ENCODE data around the gene CCDC24. TPM values are rescaled to one million over a fixed set of nuclear protein-coding genes. Genes with fewer than 3 reads are reported as not detected.

CCDC24 gene
- total RNA-seq, 1 donor from 2014 or later: 2.7 TPM

- H3K4me1 Mint-ChIP-seq (ENCODE audit: low read depth): peaks cover 30% of the 10 kb centered on the region
- peaks cover 2% of the 10 kb centered on the region for H3K27me3 Mint-ChIP-seq (ENCODE audit: insufficient read depth)
- intact Hi-C loops (cut with micrococcal nuclease): loop anchor here (1.0 to 5.0 kb wide), 9 partner anchors 39 to 982 kb away; partner anchors contain the start of genes ARMH1, ATP6V0B, CCDC24 and CFAP57
- H3K4me3 Mint-ChIP-seq: peak overlapping the region; percentile 87
- peak; percentile 34 for DNase-seq (ENCODE audit: low spot score)
- peaks cover 2% of the 10 kb centered on the region for H3K36me3 Mint-ChIP-seq (ENCODE audit: low read depth)
- H3K9me3 Mint-ChIP-seq: no peaks in the 10 kb centered on the region
- H3K27ac Mint-ChIP-seq: peak overlapping the region; percentile 64
These were observed 39.3 kb downstream of the CCDC24 start for GRCh38 chr1:44030605-44031251.

GRCh38 chr1:44031252-44032169, 40.1 kb downstream of the CCDC24 start, which contains the start of gene SLC6A9:
Gene SLC6A9, minus strand, starts transcription at chr1:44031462. Its CDS starts 7,185 bp downstream, at chr1:44024277.
- H3K4me1 Mint-ChIP-seq (ENCODE audit: low read depth): peaks cover 30% of the 10 kb centered on the region
- no peaks in the 10 kb centered on the region for H3K9me3 Mint-ChIP-seq
- peak within 1 kb of the TSS; percentile 64 for H3K27ac Mint-ChIP-seq
- H3K36me3 Mint-ChIP-seq (ENCODE audit: low read depth): peaks cover 2% of the 10 kb centered on the region
- peaks cover 2% of the 10 kb centered on the region for H3K27me3 Mint-ChIP-seq (ENCODE audit: insufficient read depth)
- DNase-seq (ENCODE audit: low spot score): peak; percentile 26
- intact Hi-C loops (cut with micrococcal nuclease): loop anchor here (2.0 to 5.0 kb wide), 2 partner anchors 181 to 981 kb away; partner anchors contain the start of genes DMAP1, HECTD3 and UROD
- H3K4me3 Mint-ChIP-seq: peak within 1 kb of the TSS; percentile 87

GRCh38 chr1:44032170-44032790, 40.9 kb downstream of the CCDC24 start:
- Mint-ChIP-seq H3K9me3 (no peaks in the 10 kb centered on the region), H3K4me3 (peak overlapping the region; percentile 87), H3K27ac (no peak overlapping the region), H3K36me3 (ENCODE audit: low read depth) (peaks cover 2% of the 10 kb centered on the region), H3K27me3 (ENCODE audit: insufficient read depth) (peaks cover 2% of the 10 kb centered on the region), H3K4me1 (ENCODE audit: low read depth) (peaks cover 30% of the 10 kb centered on the region)
- no peak for DNase-seq (ENCODE audit: low spot score)
- intact Hi-C loops (cut with micrococcal nuclease): loop anchor here (5.0 kb wide), 1 partner anchor 980 kb away; the partner anchor contains the start of genes HECTD3 and UROD

GRCh38 chr1:44033041-44033575, 41.7 kb downstream of the CCDC24 start:
- H3K36me3 Mint-ChIP-seq (ENCODE audit: low read depth): no peaks in the 10 kb centered on the region
- H3K27me3 Mint-ChIP-seq (ENCODE audit: insufficient read depth): no peaks in the 10 kb centered on the region
- no peaks in the 10 kb centered on the region for H3K9me3 Mint-ChIP-seq
- peaks cover 30% of the 10 kb centered on the region for H3K4me1 Mint-ChIP-seq (ENCODE audit: low read depth)
- no peak overlapping the region for H3K4me3 Mint-ChIP-seq
- DNase-seq (ENCODE audit: low spot score): no peak
- intact Hi-C loops (cut with micrococcal nuclease): loop anchor here (5.0 kb wide), 1 partner anchor 979 kb away; the partner anchor contains the start of genes HECTD3 and UROD
- no peak overlapping the region for H3K27ac Mint-ChIP-seq

GRCh38 chr1:44033756-44034155, 42.4 kb downstream of the CCDC24 start:
- Mint-ChIP-seq H3K27ac (no peak overlapping the region), H3K27me3 (ENCODE audit: insufficient read depth) (peaks cover 2% of the 10 kb centered on the region)
- intact Hi-C loops (cut with micrococcal nuclease): loop anchor here (5.0 kb wide), 1 partner anchor 979 kb away; the partner anchor contains the start of genes HECTD3 and UROD

GRCh38 chr1:44034423-44034822, 43.0 kb downstream of the CCDC24 start:
- H3K27me3 Mint-ChIP-seq (ENCODE audit: insufficient read depth): peaks cover 2% of the 10 kb centered on the region
- intact Hi-C loops (cut with micrococcal nuclease): loop anchor here (5.0 kb wide), 1 partner anchor 978 kb away; the partner anchor contains the start of genes HECTD3 and UROD

More at GRCh38 chr1:44033756-44034155, 42.4 kb downstream of the CCDC24 start:
- H3K36me3 Mint-ChIP-seq (ENCODE audit: low read depth): no peaks in the 10 kb centered on the region
- no peaks in the 10 kb centered on the region for H3K9me3 Mint-ChIP-seq
- H3K4me1 Mint-ChIP-seq (ENCODE audit: low read depth): peaks cover 26% of the 10 kb centered on the region
- DNase-seq (ENCODE audit: low spot score): no peak
- no peak overlapping the region for H3K4me3 Mint-ChIP-seq

GRCh38 chr1:44034976-44035716, 43.7 kb downstream of the CCDC24 start:
- Mint-ChIP-seq H3K27ac (no peak overlapping the region), H3K4me1 (ENCODE audit: low read depth) (peaks cover 14% of the 10 kb centered on the region), H3K9me3 (no peaks in the 10 kb centered on the region), H3K4me3 (no peak overlapping the region), H3K27me3 (ENCODE audit: insufficient read depth) (peaks cover 6% of the 10 kb centered on the region), H3K36me3 (ENCODE audit: low read depth) (no peaks in the 10 kb centered on the region)
- intact Hi-C loops (cut with micrococcal nuclease): loop anchor here (5.0 kb wide), 1 partner anchor 977 kb away; the partner anchor contains the start of genes HECTD3 and UROD
- DNase-seq (ENCODE audit: low spot score): no peak

More at GRCh38 chr1:44034423-44034822, 43.0 kb downstream of the CCDC24 start:
- Mint-ChIP-seq H3K27ac (no peak overlapping the region), H3K4me3 (no peak overlapping the region), H3K36me3 (ENCODE audit: low read depth) (no peaks in the 10 kb centered on the region), H3K4me1 (ENCODE audit: low read depth) (peaks cover 19% of the 10 kb centered on the region), H3K9me3 (no peaks in the 10 kb centered on the region)
- DNase-seq (ENCODE audit: low spot score): no peak

GRCh38 chr1:44035726-44036408, 44.5 kb downstream of the CCDC24 start:
- no peak for DNase-seq (ENCODE audit: low spot score)
- no peak overlapping the region for H3K27ac Mint-ChIP-seq
- peaks cover 9% of the 10 kb centered on the region for H3K27me3 Mint-ChIP-seq (ENCODE audit: insufficient read depth)
- H3K9me3 Mint-ChIP-seq: no peaks in the 10 kb centered on the region
- intact Hi-C loops (cut with micrococcal nuclease): loop anchor here (1.0 kb wide), 4 partner anchors 31 to 507 kb away; partner anchors contain the start of gene IPO13
- peaks cover 14% of the 10 kb centered on the region for H3K4me1 Mint-ChIP-seq (ENCODE audit: low read depth)
- no peaks in the 10 kb centered on the region for H3K36me3 Mint-ChIP-seq (ENCODE audit: low read depth)
- no peak overlapping the region for H3K4me3 Mint-ChIP-seq

- peak; percentile 55 for DNase-seq (ENCODE audit: low spot score)
- H3K27me3 Mint-ChIP-seq (ENCODE audit: insufficient read depth): peaks cover 10% of the 10 kb centered on the region
- H3K27ac Mint-ChIP-seq: no peak overlapping the region
- intact Hi-C loops (cut with micrococcal nuclease): loop anchor here (1.0 kb wide), 4 partner anchors 31 to 507 kb away; partner anchors contain the start of gene IPO13
- H3K9me3 Mint-ChIP-seq: no peaks in the 10 kb centered on the region
- no peak overlapping the region for H3K4me3 Mint-ChIP-seq
- no peaks in the 10 kb centered on the region for H3K36me3 Mint-ChIP-seq (ENCODE audit: low read depth)
- H3K4me1 Mint-ChIP-seq (ENCODE audit: low read depth): peaks cover 14% of the 10 kb centered on the region
These were observed 45.2 kb downstream of the CCDC24 start for GRCh38 chr1:44036409-44037139.

- peaks cover 10% of the 10 kb centered on the region for H3K4me1 Mint-ChIP-seq (ENCODE audit: low read depth)
- peaks cover 12% of the 10 kb centered on the region for H3K27me3 Mint-ChIP-seq (ENCODE audit: insufficient read depth)
- no peaks in the 10 kb centered on the region for H3K9me3 Mint-ChIP-seq
- intact Hi-C loops (cut with micrococcal nuclease): no loop called here
- no peak overlapping the region for H3K27ac Mint-ChIP-seq
- no peaks in the 10 kb centered on the region for H3K36me3 Mint-ChIP-seq (ENCODE audit: low read depth)
- H3K4me3 Mint-ChIP-seq: no peak overlapping the region
- DNase-seq (ENCODE audit: low spot score): no peak
These were observed 45.8 kb downstream of the CCDC24 start for GRCh38 chr1:44037154-44037553.
